Small intestine (tissue), 7 donors: ENCODE results near the gene EPB41. TPM values are rescaled to one million over a fixed set of nuclear protein-coding genes. Genes with fewer than 3 reads are reported as not detected.

Source experiments
- DNase-seq, 2 donors: peaks; one replicate each; pipeline versions ENCODE4 v3.0.0 to v3.0.0-alpha.2; 2013
- FAIRE-seq: peaks from 2 replicates; lab custom pipeline; 2012; peaks lifted over from hg19 to GRCh38; lab: Jason Lieb, UNC
- H3K27ac ChIP-seq, 3 donors: one replicate each; pipeline ENCODE4 v1.5.1; 2013; ENCODE audit warnings: low read length in 2 of 3, mild to moderate bottlenecking in 2 of 3, control low read depth in 1 of 3, inconsistent platforms in 1 of 3, low read depth in 1 of 3, moderate library complexity in 1 of 3
- H3K27me3 ChIP-seq, 3 donors: one replicate each; pipeline ENCODE4 v1.6.1; 2013; ENCODE audit warnings: low read length in 3 of 3, inconsistent platforms in 1 of 3; ENCODE audit not compliant: control insufficient read depth in 3 of 3, insufficient read depth in 3 of 3
- H3K36me3 ChIP-seq, 3 donors: one replicate each; pipeline ENCODE4 v1.6.1; 2013; ENCODE audit warnings: low read length in 3 of 3, inconsistent platforms in 1 of 3, low read depth in 1 of 3, mild to moderate bottlenecking in 1 of 3, moderate library complexity in 1 of 3; ENCODE audit not compliant: control insufficient read depth in 3 of 3, insufficient read depth in 2 of 3
- H3K4me1 ChIP-seq, 3 donors: one replicate each; pipeline ENCODE4 v1.6.1; 2013; ENCODE audit warnings: low read length in 2 of 3, inconsistent platforms in 1 of 3, low read depth in 1 of 3, mild to moderate bottlenecking in 1 of 3, moderate library complexity in 1 of 3; ENCODE audit not compliant: control insufficient read depth in 3 of 3, insufficient read depth in 2 of 3
- H3K4me3 ChIP-seq, 3 donors: one replicate each; pipeline ENCODE4 v1.5.1; 2013; ENCODE audit warnings: low read length in 3 of 3, control low read depth in 1 of 3, inconsistent platforms in 1 of 3, low read depth in 1 of 3, mild to moderate bottlenecking in 1 of 3, moderate library complexity in 1 of 3
- H3K9me3 ChIP-seq, 2 donors: one replicate each; pipeline ENCODE4 v1.6.1; 2013; ENCODE audit warnings: low read depth in 1 of 2, low read length in 1 of 2; ENCODE audit not compliant: control insufficient read depth in 2 of 2, insufficient read depth in 1 of 2
- WGBS, 3 donors: extraction: QIAGEN DNeasy Blood & Tissue Kit; methylation state at CpG; one replicate each; pipeline ENCODE4 v1.1.7; 2013; 5-methylcytosine and 5-hydroxymethylcytosine counted together
- polyA plus RNA-seq, 4 donors: library from polyadenylated mRNA; stranded (reverse) in 3 of 4; unstranded in 1 of 4; fragments of 200-250 nt in 3 of 4; fragments of 120-200 nt in 1 of 4; gene quantifications; one replicate each; pipeline versions ENCODE4 v1.2.1 to v1.2.3, GENCODE V29; 2013
- donor health status: healthy with polysubstance abuse.
- donor health status: control.
- donor health status: control.
- donor health status: Bipolar disorder and iron deficiency.
- donor health status: healthy.

EPB41 gene
- polyA plus RNA-seq, 4 donors: 14.9 to 77.9 (median 20.5) TPM

- WGBS, 3 donors: 28 to 43% (median 38%) methylated on average over 24 of the region's 24 CpGs
- DNase-seq (peak; percentile 26 to 68), FAIRE-seq (no peak)
- Histone ChIP-seq H3K4me1 (peaks cover 6 to 33% (median 6%) of the 10 kb centered on the region in 3 donors), H3K4me3 (peak overlapping the region; percentile 76 to 99 (median 83)), H3K9me3 (no peaks in the 10 kb centered on the region), H3K27me3 (no peaks in the 10 kb centered on the region), H3K36me3 (peaks cover 0 to 3% (median 0%) of the 10 kb centered on the region in 3 donors), H3K27ac (peak overlapping the region in 2 of 3 donors; percentile 2 to 8)
These were observed 26.3 kb upstream of the EPB41 start for GRCh38 chr1:28887835-28888682.

DNA sequence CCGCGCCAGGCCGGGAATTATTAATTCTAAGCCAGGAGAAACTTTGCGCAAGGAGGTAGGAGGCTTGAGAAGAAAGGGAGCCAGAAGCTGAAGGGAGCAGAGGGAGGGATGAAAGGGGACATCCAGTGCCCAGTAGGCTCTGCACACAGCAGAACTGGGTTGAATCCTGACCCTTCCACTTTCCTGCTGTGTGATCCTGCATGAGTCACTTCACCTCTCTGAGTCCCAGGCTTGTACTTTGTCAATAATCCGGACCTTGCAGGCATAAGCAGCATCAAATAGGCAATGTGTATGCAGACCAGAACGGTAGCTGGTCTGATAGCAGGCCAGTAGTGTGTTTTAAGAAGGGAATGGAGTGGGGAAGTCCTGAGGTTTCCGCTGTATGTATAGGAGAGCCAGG lies 25.5 kb upstream of the EPB41 start:
- FAIRE-seq (no peak), DNase-seq (no peak)
- H3K4me1 ChIP-seq: peaks cover 6 to 29% (median 6%) of the 10 kb centered on the region in 3 donors
- no peak overlapping the region for H3K27ac ChIP-seq
- H3K27me3 ChIP-seq: no peaks in the 10 kb centered on the region
- 93 to 95% (median 94%) methylated on average over 7 of the region's 7 CpGs for WGBS, 3 donors
- H3K9me3 ChIP-seq: no peaks in the 10 kb centered on the region
- H3K4me3 ChIP-seq: no peak overlapping the region
- peaks cover 0 to 8% (median 0%) of the 10 kb centered on the region in 3 donors for H3K36me3 ChIP-seq

GRCh38 chr1:28889357-28889756 lies 25.0 kb upstream of the EPB41 start:
- no peak overlapping the region for H3K27ac ChIP-seq
- no peak for DNase-seq
- 91 to 95% (median 92%) methylated on average over 5 of the region's 5 CpGs for WGBS, 3 donors
- peaks cover 0 to 8% (median 0%) of the 10 kb centered on the region in 3 donors for H3K36me3 ChIP-seq
- no peaks in the 10 kb centered on the region for H3K9me3 ChIP-seq
- no peaks in the 10 kb centered on the region for H3K27me3 ChIP-seq
- FAIRE-seq: no peak
- no peak overlapping the region for H3K4me3 ChIP-seq
- H3K4me1 ChIP-seq: peaks cover 5 to 26% (median 6%) of the 10 kb centered on the region in 3 donors

DNA sequence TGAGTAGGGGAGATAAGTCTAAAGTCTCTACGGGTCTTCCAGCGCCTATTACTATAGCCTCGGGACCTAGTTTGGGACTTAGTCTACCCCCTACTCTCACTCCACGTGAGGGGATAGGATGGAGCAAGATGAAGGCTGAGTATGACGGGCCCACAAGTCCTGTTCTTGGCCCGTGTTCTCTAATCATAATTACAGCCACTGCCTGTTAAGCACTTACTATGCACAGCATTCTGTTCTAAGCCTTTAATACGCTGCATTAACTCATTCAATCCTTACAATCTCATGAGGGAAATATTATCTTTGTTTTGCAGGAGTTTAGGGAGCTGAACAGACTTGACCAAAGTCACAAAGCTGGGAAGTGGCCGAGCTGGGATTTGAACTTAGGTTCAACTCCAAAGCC lies 23.9 kb upstream of the EPB41 start:
- Histone ChIP-seq H3K4me1 (peaks cover 2 to 16% (median 3%) of the 10 kb centered on the region in 3 donors), H3K36me3 (peaks cover 0 to 14% (median 0%) of the 10 kb centered on the region in 3 donors), H3K27ac (no peak overlapping the region), H3K9me3 (no peaks in the 10 kb centered on the region), H3K27me3 (no peaks in the 10 kb centered on the region), H3K4me3 (no peak overlapping the region)
- WGBS, 3 donors: 50 to 66% (median 58%) methylated on average over 8 of the region's 8 CpGs
- DNase-seq (peak in 1 of 2 donors; percentile 34), FAIRE-seq (no peak)

DNA sequence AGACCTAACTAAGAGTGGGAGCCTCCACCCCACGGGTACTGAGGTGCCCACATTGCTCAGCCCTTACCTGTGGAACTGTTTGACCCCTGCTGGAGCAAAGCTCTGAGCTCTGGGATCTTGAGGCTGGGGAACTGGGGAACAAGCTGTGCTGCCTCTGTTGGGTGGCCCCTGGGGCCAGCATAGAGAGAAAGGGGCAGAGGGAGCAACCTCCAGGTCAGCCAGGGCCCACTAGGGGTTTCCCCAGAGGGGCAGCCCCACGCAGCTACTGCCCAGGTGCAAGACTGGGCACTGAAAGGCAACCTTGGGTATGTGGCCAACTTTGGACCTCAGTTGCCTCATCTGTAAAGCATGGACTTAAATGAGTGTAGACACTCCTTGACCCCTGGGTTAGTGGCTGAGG lies 23.5 kb upstream of the EPB41 start:
- 76 to 91% (median 87%) methylated on average over 2 of the region's 2 CpGs for WGBS, 3 donors
- peaks cover 0 to 17% (median 0%) of the 10 kb centered on the region in 3 donors for H3K36me3 ChIP-seq
- H3K4me1 ChIP-seq: peaks cover 0 to 13% (median 3%) of the 10 kb centered on the region in 3 donors
- FAIRE-seq (no peak), DNase-seq (no peak)
- no peaks in the 10 kb centered on the region for H3K9me3 ChIP-seq
- no peaks in the 10 kb centered on the region for H3K27me3 ChIP-seq
- H3K27ac ChIP-seq: no peak overlapping the region
- H3K4me3 ChIP-seq: no peak overlapping the region

GRCh38 chr1:28891256-28891655 lies 23.1 kb upstream of the EPB41 start:
- WGBS, 3 donors: 76 to 85% (median 79%) methylated on average over 2 of the region's 2 CpGs
- DNase-seq (no peak), FAIRE-seq (no peak)

GRCh38 chr1:28893403-28894102 lies 20.8 kb upstream of the EPB41 start:
- H3K36me3 ChIP-seq: peaks cover 0 to 25% (median 0%) of the 10 kb centered on the region in 3 donors
- peaks cover 0 to under 1% (median 0%) of the 10 kb centered on the region in 3 donors for H3K4me1 ChIP-seq
- no peaks in the 10 kb centered on the region for H3K9me3 ChIP-seq
- 77 to 83% (median 79%) methylated on average over 8 of the region's 8 CpGs for WGBS, 3 donors
- H3K27ac ChIP-seq: no peak overlapping the region
- no peak overlapping the region for H3K4me3 ChIP-seq
- FAIRE-seq: no peak
- DNase-seq: no peak
- no peaks in the 10 kb centered on the region for H3K27me3 ChIP-seq

More at GRCh38 chr1:28891256-28891655, 23.1 kb upstream of the EPB41 start:
- no peak overlapping the region for H3K27ac ChIP-seq
- H3K9me3 ChIP-seq: no peaks in the 10 kb centered on the region
- peaks cover 0 to 18% (median 0%) of the 10 kb centered on the region in 3 donors for H3K36me3 ChIP-seq
- peaks cover 0 to 10% (median 3%) of the 10 kb centered on the region in 3 donors for H3K4me1 ChIP-seq
- H3K4me3 ChIP-seq: no peak overlapping the region
- H3K27me3 ChIP-seq: no peaks in the 10 kb centered on the region

DNA sequence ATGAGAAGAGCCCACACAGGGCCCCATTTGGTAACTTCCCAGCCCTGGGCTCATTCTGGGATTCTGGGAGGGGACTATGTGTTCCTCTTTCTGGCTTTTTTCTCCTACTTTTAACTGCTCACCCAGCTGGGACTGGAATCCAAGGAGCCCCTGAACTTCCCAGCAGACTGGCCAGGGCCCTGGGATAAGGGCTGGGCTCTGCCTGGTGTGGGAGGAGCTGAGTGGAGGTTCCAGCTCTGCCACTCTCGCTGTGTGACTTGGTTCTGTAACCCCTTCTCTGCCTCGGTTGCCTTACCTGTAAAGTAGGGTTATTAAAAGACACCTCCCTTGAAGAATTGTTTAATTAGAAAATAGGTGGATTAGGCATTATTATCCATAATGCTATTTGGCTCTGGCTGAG lies 19.6 kb upstream of the EPB41 start:
- no peaks in the 10 kb centered on the region for H3K27me3 ChIP-seq
- 71 to 94% (median 83%) methylated on average over 2 of the region's 2 CpGs for WGBS, 3 donors
- FAIRE-seq: no peak

More for the DNA sequence above, 19.6 kb upstream of the EPB41 start:
- Histone ChIP-seq H3K9me3 (no peaks in the 10 kb centered on the region), H3K4me1 (peaks cover 0 to 4% (median 0%) of the 10 kb centered on the region in 3 donors), H3K4me3 (no peak overlapping the region), H3K36me3 (peaks cover 0 to 25% (median 0%) of the 10 kb centered on the region in 3 donors), H3K27ac (no peak overlapping the region)
- no peak for DNase-seq
